DMS79 treated with DMSO at 0.1 percent for 48 hours (cell line): ENCODE data around the gene LYPD8.
"Not testable (repeated sequence)": the region's sequence is repeated elsewhere in the genome, so short reads cannot be mapped to it uniquely, and the experiment has no call there.

ENCODE experiments used
- DNase-seq: peaks from one replicate; lab custom pipeline; 2025; lab: John Stamatoyannopoulos, UW

LYPD8 gene, protein sequence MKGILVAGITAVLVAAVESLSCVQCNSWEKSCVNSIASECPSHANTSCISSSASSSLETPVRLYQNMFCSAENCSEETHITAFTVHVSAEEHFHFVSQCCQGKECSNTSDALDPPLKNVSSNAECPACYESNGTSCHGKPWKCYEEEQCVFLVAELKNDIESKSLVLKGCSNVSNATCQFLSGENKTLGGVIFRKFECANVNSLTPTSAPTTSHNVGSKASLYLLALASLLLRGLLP

DNA sequence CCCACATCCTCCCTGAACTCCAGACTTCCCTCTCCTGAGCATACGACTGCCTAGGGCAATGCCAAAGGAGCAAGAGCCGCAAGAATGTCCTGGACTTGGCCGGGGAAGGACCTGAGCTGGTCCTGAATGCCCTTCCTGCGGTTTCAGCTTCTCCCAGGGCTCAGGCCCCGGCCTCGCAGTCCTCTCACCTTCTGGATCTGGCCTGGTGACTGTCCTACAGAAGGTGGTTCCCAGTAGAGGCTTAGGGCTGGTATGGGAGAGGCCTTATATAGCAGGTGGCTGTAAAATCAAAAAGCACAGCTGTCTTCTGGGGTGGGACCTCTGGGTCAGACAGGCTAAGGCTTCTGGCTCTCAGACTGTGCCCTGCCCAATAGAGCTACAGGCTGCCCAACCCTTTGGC is at the start of gene LYPD8:
Gene LYPD8 (minus strand): TSS at position 243 of the 400 bp plus-strand sequence. CDS start 4,678 bp downstream, outside the sequence.
- DNase-seq: no peak

DNA sequence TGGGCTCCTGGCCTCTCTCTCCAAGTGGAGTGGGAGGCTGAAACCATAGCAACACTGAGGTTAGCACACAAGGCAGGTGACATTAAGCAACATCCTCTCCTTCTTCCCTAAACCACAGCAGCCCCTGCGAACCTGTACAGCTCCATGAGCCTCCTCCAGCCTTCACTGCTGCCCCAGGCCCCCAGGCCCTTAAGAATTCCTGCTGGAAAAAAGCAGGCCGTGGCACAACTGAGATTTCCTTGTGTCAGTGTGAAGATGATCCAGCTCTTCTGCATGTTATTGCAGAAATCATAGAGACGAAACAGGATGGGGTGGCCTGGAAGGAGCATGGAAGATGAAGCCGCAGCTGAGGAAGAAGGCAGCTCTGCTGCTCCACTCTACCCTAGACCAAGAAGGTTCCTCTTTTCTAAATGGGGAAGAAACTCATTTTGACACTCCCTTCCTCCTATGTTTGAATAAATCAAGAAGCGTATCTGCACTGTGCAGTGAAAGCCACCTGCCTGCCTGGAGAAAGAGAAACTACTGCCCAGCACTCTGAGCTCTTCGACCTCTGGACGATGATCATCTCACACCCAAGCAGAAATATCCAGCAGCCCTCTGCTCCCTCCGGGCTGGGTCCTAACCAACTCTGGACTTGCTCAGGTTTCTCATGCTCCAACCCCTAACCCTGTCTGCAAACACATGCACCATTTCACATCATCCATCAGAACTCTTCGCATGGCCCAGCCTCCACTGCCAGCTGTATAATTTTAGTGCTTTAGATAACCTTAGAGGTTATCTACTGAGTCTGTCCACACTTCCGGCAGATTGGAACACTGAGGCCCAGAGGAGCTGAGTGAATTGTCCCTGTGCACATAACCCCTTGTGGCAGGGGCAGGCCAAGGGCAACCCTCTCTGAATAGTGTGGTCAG is 49.5 kb upstream of the LYPD8 start:
- no peak for DNase-seq

DNA sequence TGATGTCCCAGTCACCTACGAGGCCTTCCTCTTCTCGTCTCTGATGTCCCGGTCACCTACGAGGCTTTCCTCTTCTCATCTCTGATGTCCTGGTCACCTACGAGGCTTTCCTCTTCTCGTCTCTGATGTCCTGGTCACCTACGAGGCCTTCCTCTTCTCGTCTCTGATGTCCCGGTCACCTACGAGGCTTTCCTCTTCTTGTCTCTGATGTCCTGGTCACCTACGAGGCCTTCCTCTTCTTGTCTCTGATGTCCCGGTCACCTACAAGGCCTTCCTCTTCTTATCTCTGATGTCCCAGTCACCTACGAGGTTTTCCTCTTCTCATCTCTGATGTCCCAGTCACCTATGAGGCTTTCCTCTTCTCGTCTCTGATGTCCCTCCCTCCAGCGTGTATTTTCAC is 47.9 kb upstream of the LYPD8 start:
- DNase-seq: not testable (repeated sequence)

DNA sequence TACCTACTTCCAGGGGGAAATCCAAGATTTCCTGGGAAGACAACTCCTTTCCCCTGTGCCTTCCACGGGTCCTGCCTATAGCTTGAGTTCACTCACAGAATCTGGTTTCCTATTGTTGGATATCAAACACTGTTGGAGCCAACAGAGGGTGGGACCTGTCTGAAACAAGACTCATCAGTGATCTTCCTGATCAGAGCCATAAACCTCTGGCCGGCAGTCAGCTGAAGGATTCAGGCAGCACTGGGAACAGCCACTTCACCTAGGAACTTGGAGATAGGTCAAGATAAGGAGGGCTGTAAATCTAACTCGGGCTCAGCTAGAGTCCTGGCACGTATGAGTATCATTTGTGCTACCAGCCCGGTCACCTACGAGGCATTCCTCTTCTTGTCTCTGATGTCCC is 46.9 kb upstream of the LYPD8 start:
- no peak for DNase-seq

DNA sequence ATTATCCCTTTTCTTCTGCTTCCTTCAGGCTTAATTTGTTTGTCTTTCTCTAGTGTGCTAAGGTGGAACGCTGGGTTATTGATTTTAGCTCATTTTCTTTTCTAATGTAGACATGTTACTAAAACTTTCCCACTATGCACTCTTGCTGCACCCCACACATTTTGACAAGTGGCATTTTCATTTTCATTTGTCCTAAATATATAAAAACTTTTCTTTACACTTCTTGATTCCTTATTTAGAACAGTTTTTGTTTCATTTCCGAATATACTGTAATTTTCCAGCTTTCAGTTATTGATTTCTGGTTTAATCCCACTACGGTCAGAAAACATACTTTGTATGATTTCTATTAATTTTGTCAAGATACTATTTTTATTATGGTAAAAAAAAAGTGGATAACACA is 44.9 kb upstream of the LYPD8 start:
- no peak for DNase-seq

DNA sequence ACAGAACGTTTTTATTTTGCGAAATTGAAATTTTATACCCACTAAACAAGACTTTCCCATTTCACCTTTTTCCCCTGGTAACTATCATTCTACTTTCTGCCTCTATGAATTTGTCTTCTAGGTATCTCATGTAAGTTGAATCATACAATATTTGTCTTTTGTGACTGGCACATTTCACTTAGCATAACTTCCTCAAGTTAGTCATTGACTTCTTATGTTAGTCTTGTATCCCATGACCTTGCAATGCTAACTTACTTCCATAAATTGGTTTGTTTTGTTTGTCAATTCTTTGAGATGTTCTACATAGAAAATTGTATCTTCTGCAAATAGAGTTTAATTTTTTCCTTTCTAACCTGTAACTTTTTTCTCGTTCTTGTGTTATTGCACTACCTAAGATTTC is 43.2 kb upstream of the LYPD8 start:
- DNase-seq: no peak

DNA sequence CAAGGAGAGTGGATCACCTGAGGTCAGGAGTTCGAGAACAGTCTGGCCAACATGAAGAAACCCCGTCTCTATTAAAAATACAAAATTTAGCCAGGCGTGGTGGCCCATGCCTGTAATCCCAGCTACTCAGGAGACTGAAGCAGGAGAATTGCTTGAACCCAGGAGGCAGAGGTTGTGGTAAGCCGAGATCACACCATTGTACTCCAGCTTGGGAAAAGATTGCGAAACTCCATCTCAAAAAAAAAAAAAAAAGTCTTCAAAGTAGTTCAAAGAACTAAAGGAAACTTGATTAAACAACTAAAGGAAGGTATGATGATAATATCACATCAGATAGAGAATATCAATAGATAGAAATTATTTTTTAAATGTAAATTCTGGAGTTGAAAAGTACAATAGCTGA is 39.1 kb upstream of the LYPD8 start:
- not testable (repeated sequence) for DNase-seq

DNA sequence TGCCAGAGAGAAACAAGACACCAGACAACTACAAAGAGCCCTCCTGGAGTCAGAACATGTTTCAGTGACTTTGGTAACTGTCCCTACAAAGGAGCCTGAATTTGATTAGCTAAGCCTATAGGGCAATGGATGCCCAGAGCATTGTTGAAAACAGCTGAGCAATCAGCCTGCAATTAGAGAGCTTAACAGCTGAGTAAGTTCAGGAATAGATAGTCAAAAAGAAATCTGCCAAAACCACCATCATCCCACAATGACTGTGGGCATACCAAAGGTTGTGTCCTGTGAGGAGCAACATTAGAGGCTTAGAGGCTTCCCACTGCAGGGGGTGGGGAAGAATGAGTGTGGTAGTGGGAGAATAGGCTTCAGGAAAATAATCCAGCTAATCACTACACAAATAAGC is 38.0 kb upstream of the LYPD8 start:
- DNase-seq: no peak

DNA sequence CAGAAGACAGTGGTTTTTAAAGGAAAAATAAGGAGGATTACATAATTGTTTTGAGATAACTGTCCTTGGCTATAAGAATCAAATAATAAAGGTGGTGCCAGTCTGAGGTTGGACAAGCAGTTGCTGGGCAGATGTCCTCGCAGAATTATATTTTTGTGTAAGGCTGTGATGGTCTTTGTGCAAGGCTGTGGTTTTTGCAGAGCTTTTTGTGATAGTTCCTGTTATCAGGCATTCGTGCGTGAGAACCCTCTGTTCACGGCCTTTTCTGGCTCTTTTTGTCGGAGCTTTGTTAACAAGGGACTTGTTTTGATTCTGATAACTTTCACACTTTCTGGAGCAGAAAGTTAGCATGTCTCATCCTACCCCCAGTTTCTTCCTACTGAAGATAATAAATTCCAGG is 36.8 kb upstream of the LYPD8 start:
- DNase-seq: no peak

DNA sequence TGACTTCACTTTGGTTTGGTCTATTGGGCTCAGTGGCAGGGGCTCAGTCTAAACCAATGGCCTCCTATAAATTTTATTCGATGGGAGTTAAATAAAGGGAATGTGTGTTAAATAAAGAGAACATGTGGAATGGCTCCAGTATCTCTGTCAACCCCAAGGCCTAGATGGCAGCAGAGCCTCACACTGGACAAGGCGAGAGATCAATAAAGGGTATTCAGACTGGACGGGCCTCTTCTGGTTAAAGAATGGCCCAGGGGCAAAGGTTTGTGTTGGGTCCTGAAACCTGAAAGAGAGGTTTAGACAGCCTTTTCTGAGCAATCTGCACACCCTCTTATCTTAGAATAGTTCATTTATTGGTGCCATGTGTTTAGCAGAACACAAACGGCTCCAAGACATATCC is 35.5 kb upstream of the LYPD8 start:
- no peak for DNase-seq

DNA sequence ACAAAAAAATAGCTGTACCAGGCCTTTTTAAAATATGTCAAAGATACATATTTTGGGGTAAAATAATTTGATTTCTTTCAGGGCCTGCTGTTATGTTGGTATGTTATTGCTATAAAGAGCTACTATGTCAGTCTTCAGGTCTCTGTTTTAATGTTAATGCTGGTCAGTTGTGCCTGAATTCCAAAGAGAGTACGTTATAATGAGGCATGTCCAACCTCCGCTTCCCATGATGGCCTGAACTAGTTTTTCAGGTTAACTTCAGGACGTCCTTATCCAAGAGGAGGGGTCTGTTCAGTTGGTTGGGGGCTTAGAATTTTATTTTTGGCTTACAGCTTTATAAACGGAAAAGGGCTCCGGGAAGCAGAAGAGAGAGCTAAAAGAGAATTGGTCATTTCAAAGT is 34.9 kb upstream of the LYPD8 start:
- no peak for DNase-seq

DNA sequence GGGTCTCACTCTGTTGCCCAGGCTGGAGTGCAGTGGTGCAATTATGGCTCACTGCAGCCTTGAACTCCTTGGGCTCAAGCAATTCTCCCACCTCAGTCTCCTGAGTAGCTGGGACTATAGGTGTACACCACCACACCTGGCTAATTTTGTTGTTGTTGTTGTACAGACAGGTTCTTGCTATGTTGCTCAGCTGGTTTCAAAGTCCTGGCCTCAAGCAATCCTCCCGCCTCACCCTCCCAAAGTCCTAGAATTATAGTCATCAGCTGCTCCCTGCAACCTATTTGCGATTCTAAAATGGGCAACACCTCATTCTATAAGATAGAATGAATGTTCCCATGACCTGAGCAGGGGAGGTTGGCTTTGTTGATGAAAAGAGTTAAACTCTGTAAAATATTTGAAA is 33.8 kb upstream of the LYPD8 start:
- DNase-seq: not testable (repeated sequence)

DNA sequence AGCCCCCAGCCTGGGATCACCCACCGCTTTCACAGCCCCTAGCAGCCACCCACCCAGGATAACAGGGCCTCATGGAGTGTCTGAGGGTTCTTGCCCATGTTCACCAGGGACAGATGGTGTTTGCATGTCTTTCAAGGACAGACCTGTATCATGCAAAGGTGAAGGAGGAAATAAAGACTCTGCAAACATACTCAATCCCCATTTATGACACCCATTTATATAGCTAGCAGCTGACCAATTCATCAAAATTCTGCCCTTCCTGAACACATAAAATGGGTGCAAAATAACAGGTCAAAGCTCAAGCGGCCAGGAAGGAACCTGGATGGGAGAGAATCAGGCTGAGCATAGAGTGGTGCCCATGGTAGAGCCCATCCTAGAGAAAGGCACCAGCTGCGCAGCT is 32.8 kb upstream of the LYPD8 start:
- no peak for DNase-seq

DNA sequence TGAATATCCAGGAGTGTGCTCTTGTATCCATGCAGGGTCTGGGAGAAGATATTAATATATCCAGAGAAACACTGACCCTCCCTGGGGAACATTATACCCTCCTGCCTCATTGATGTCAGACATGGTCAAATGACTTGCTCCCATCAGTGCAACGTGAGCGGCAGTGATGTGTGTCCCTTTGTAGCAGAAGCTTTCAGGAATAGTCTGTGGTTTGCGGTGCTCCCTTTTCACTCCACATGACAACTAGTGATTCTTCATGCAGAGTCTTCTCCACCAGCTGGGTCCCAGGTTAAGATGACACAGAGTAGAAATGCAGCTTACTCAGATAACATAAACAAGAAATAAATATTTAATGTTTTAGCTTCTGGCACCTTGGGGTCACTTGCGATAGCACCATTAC is 31.9 kb upstream of the LYPD8 start:
- no peak for DNase-seq

DNA sequence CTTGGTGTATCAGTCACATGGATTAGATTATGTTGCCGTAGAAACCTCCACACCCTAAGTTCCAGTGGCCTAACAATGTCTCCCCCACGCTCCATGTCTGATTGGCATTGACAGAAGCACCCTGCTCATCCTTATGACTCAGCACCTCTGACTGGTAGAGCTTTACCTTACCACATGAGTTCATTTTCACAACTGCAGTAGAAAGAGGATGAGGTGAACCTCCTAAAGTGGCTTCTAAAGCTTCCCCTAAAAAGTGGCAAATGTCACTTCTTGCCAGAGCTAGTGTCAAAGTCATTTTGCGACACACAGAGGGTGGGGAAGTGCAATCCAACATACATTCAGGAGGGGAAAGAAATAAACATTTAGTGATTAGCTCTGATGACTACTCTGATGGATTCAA is 30.6 kb upstream of the LYPD8 start:
- DNase-seq: no peak

DNA sequence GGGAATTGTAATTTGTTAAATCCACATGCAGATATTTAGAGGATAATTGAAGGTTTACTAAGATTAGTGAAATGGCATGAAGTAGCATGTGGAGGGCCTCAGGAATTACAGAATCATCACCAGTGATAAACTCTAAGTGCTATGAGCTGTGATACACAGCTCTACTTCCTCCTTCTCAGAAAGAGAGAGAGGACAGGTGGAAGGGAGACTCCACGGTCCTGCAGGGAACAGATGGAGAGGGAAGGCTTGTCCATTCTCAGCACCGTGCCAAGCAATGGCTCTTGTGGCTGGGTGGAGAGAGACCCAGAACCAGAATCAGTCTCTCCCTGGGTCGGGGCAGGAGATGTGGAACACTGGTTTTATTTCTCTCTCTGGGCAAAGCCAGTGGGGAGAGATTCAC is 27.8 kb upstream of the LYPD8 start:
- no peak for DNase-seq

DNA sequence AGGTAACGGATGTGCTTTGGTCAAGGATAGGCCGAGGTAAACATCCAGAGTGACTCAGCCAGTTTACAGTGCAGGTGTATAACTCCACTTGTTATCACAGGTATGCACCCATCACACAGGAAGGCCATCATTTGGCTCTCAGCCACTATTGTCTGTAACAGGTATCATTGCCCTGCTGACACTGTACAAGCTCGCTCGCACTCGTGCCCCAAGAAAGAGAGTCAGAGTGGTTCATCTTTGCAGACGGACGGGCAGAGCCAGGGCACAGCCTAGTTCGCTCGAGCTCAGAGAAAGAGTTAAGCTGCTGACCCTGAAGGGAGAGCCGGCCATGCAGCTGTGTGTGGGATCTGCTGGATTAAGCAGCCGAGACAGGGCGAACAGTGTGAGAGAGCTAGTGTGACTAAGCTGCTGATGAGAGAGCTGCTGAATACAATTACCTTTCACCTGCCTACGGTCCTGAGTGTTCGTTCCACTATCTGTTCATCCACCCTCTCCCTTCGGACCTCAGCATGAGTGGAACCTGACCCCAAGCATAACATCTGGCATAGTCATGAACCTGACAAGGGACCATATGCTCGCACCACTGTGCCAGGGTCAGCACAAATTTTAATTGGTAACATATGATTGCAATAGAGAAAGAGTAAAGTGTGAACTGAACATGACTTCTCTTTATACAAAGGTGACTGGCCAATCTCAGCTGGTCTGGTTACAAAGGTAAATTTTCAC is 27.0 kb upstream of the LYPD8 start:
- no peak for DNase-seq

DNA sequence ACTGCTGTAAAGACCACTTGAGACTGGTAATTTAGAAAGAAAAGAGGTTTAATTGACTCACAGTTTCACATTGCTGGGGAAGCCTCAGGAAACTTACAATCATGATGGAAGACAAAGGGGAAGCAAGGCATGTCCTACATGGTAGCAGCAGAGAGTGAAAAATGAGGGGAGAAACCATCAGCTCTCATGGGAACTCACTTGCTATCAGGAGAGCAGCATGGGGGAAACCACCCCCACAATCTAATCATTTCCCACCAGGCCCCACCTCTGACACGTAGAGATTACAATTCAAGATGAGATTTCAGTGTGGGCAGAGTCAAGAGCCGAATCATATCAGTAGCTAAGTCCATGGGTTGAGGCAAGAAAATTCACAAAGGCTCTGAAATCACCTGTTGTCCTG is 23.8 kb upstream of the LYPD8 start:
- no peak for DNase-seq

DNA sequence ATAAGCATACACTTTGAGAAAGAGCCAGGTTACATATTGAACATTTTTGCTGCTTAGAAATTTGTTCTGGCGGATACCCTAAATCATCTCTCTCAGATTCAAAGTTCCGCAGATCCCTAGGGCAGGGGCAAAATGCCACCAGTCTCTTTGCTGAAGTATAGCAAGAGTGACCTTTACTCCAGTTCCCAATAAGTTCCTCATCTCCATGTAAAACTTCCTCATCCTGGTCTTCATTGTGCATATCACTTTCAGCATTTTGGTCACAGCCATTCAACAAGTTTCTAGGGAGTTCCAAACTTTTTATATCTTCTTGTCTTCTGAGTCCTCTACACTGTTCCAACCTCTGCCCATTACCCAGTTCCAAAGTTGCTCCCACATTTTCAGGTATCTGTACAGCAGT is 23.3 kb upstream of the LYPD8 start:
- no peak for DNase-seq

DNA sequence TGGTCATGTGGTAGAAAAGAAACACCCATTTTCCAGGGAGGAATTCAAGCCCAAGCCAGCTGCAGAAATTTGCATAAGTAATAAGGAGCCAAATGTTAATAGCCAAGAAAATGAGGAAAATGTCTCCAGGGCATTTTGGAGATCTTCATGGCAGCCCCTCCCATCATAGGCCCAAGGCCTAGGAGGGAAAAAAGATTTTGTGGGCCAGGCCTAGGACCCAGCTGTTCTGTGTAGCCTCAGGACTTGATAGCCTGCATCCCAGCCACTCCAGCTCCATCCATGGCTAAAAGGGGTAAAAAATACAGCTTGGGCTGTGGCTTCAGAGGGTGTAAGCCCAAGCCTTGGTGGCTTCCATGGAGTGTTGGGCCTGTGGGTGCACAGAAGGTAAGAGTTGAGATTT is 21.4 kb upstream of the LYPD8 start:
- DNase-seq: no peak

DNA sequence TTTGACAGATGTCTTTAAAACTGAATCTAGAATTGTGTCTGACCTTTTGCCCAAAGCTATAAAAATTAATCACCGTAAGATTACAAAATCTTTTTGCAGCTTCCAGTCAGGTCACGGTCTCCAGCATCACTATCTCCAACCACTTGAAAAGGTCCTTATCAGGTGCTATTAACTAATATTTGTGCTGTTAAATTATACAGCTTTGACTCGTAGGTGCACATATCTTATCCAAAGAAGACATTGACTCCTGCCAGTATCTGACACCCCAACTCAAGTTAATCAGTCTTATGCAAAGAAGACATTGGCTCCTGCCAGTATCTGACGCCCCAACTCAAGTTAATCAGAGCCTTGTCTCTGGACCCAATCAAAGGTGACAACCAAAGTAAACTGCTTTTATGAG is 19.9 kb upstream of the LYPD8 start:
- DNase-seq: no peak

DNA sequence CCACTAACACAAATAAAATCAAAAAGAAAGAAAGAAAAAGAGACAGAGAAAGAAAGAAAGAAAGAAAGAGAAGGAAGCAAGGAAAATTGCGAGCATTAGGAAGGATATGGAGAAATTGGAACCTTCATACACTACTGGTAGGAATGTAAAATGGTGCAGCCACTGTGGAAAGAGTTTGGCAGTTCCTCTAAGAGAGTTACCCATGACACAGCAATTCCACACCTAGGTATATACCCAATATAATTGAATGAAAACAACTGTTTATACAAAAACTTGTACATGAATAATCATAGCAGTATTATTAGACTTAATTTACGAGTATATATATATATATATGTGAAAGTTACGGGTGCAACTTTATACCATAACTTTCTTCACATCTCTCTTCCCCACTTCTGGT is 4.1 kb upstream of the LYPD8 start:
- DNase-seq: no peak

DNA sequence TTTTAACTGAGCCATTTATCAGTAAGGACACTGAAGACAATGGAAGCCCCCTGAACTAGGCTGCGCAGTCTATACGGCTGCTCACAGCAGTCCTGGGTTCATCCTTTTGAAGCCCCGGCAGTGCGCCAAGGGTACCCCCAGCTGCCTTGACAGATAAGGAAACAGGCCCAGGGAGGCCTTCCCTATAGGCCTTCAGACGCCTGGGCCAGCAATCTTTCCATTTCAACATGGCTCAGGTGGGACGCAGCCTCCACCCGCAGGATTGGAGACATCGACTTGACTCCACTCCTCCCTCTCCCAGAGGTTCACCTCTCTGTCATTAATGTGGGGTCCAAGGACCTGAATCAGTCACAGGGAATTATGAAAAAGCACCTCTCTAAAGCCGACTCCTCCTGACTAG is 2.8 kb upstream of the LYPD8 start:
- DNase-seq: no peak
